Upper lobe of left lung (tissue), 6 donors: Measurements from ENCODE around the gene DPH7. TPM values are rescaled to one million over a fixed set of nuclear protein-coding genes. Genes with fewer than 3 reads are reported as not detected.
A peak's percentile ranks its signal among the peaks of the same experiment; 100 is the strongest.

ENCODE experiments used
- ATAC-seq, 2 donors: fragments of 200-7000 bp; cut with Tn5 transposase; one replicate each; pipeline ENCODE4 v1.9.1; 2022; ENCODE audit warnings: mild to moderate bottlenecking in 2 of 2, moderate library complexity in 2 of 2; ENCODE audit not compliant: low FRiP score in 2 of 2
- DNase-seq, 2 donors: peaks; one replicate each; pipeline ENCODE4 v3.0.0-alpha.2; 2019 to 2020
- H3K27ac ChIP-seq, 4 donors: fragments of 200-600 bp; sonication (generic); one replicate each; pipeline ENCODE4 v1.5.1; 2016 to 2019
- H3K27me3 ChIP-seq, 4 donors: fragments of 200-600 bp; sonication (generic); one replicate each; pipeline ENCODE4 v1.5.1; 2017 to 2019
- H3K36me3 ChIP-seq, 4 donors: fragments of 200-600 bp; sonication (generic); one replicate each; pipeline ENCODE4 v1.5.1; 2016 to 2019
- H3K4me1 ChIP-seq, 4 donors: fragments of 200-600 bp; sonication (generic); one replicate each; pipeline ENCODE4 v1.5.1; 2018 to 2019
- H3K4me3 ChIP-seq, 4 donors: fragments of 200-600 bp; sonication (generic); one replicate each; pipeline ENCODE4 v1.5.1; 2017 to 2019; ENCODE audit warnings: mild to moderate bottlenecking in 2 of 4, moderate library complexity in 1 of 4
- H3K9me3 ChIP-seq, 4 donors: fragments of 200-600 bp; sonication (generic); one replicate each; pipeline ENCODE4 v1.5.1; 2018 to 2019
- CTCF ChIP-seq, 6 experiments: fragments of 450-650 bp in 4 of 6; fragments of 200-600 bp in 2 of 6; sonication (generic) in 2 of 6; IDR thresholded peaks; one replicate each; pipeline ENCODE4 v1.5.1; 2016 to 2019; ENCODE audit warnings: antibody characterized with exemption in 6 of 6
- EP300 ChIP-seq, 4 donors: sonication (generic); formaldehyde crosslinking; IDR thresholded peaks; one replicate each; pipeline ENCODE4 v1.5.1; 2017; ENCODE audit warnings: antibody characterized with exemption in 4 of 4, control low read depth in 2 of 4
- POLR2A ChIP-seq, 4 donors: fragments of 450-650 bp; IDR thresholded peaks; one replicate each; pipeline ENCODE4 v1.5.1; 2016 to 2017; ENCODE audit warnings: antibody characterized with exemption in 4 of 4, mild to moderate bottlenecking in 2 of 4
- POLR2AphosphoS5 ChIP-seq, 2 donors: sonication (generic); formaldehyde crosslinking; IDR thresholded peaks; one replicate each; pipeline ENCODE4 v1.5.1; 2017; ENCODE audit warnings: antibody characterized with exemption in 2 of 2
- WGBS, 2 donors: methylation state at CpG; one replicate each; pipeline ENCODE4 v1.1.5; 2017 to 2018; 5-methylcytosine and 5-hydroxymethylcytosine counted together
- total RNA-seq, 6 donors: library from RNA; depleted of rRNA in 4 of 6; stranded (reverse); fragments of >200 nt in 4 of 6; gene quantifications; one replicate each; pipeline versions ENCODE4 v1.1.0 to v1.2.1, GENCODE V29; 2016 to 2021
- donor health status: DM: no; HTN: no; CAD: no; lungs with moderate emphysema.
- donor health status: DM: no; HTN: yes; CAD: no; lungs with severe emphysema.

The DPH7 gene
- total RNA-seq, 6 donors from 2014 or later = 25.5 to 115 (median 42.4) TPM

- no peak for TF ChIP-seq POLR2AphosphoS5 (IDR thresholded peaks at IDR 0.05)
- TF ChIP-seq CTCF (IDR thresholded peaks at IDR 0.05) = no peak
- TF ChIP-seq EP300 (IDR thresholded peaks at IDR 0.05) = no peak
- no peak for TF ChIP-seq POLR2A (IDR thresholded peaks at IDR 0.05)
These were observed 9.6 kb upstream of the DPH7 start for GRCh38 chr9:137588311-137588710.

GRCh38 chr9:137586854-137587253 is 8.1 kb upstream of the DPH7 start:
- Histone ChIP-seq H3K4me1 (peaks cover 13 to 29% (median 18%) of the 10 kb centered on the region in 4 donors), H3K4me3 (no peak overlapping the region), H3K36me3 (peaks cover 6 to 56% (median 34%) of the 10 kb centered on the region in 4 donors), H3K9me3 (no peaks in the 10 kb centered on the region), H3K27ac (no peak overlapping the region), H3K27me3 (no peaks in the 10 kb centered on the region)
- TF ChIP-seq POLR2A (IDR thresholded peaks at IDR 0.05) (no peak), POLR2AphosphoS5 (IDR thresholded peaks at IDR 0.05) (no peak), EP300 (IDR thresholded peaks at IDR 0.05) (no peak), CTCF (IDR thresholded peaks at IDR 0.05) (no peak)
- ATAC-seq = no peak
- WGBS, 2 donors = 95 to 96% methylated on average over 14 of the region's 14 CpGs
- DNase-seq = peak in 1 of 2 donors; percentile 75

More at GRCh38 chr9:137588311-137588710, 9.6 kb upstream of the DPH7 start:
- Histone ChIP-seq H3K9me3 (no peaks in the 10 kb centered on the region), H3K4me1 (peaks cover 13 to 41% (median 23%) of the 10 kb centered on the region in 4 donors), H3K4me3 (no peak overlapping the region), H3K36me3 (peaks cover 6 to 42% (median 26%) of the 10 kb centered on the region in 4 donors), H3K27ac (no peak overlapping the region), H3K27me3 (no peaks in the 10 kb centered on the region)
- DNase-seq (no peak), ATAC-seq (no peak)
- WGBS, 2 donors = 95 to 98% methylated on average over 5 to 8 of the region's 13 CpGs

GRCh38 chr9:137583957-137584356 is 5.2 kb upstream of the DPH7 start:
- Histone ChIP-seq H3K27ac (no peak overlapping the region), H3K9me3 (no peaks in the 10 kb centered on the region), H3K4me1 (peaks cover 5 to 18% (median 8%) of the 10 kb centered on the region in 4 donors), H3K27me3 (no peaks in the 10 kb centered on the region), H3K36me3 (peaks cover 6 to 59% (median 40%) of the 10 kb centered on the region in 4 donors), H3K4me3 (no peak overlapping the region)
- WGBS, 2 donors = 91 to 94% methylated on average over 3 to 8 of the region's 8 CpGs
- no peak for ATAC-seq
- no peak for DNase-seq
- TF ChIP-seq EP300 (IDR thresholded peaks at IDR 0.05) (no peak), CTCF (IDR thresholded peaks at IDR 0.05) (no peak), POLR2A (IDR thresholded peaks at IDR 0.05) (no peak), POLR2AphosphoS5 (IDR thresholded peaks at IDR 0.05) (no peak)

- Histone ChIP-seq H3K27ac (no peak overlapping the region), H3K4me1 (peaks cover 4 to 13% (median 7%) of the 10 kb centered on the region in 4 donors), H3K36me3 (peaks cover 6 to 58% (median 39%) of the 10 kb centered on the region in 4 donors), H3K9me3 (no peaks in the 10 kb centered on the region), H3K4me3 (no peak overlapping the region), H3K27me3 (no peaks in the 10 kb centered on the region)
- 86 to 89% methylated on average over 12 to 14 of the region's 14 CpGs for WGBS, 2 donors
- ATAC-seq (no peak), DNase-seq (no peak)
- no peak for TF ChIP-seq EP300 (IDR thresholded peaks at IDR 0.05)
- no peak for TF ChIP-seq POLR2AphosphoS5 (IDR thresholded peaks at IDR 0.05)
- no peak for TF ChIP-seq POLR2A (IDR thresholded peaks at IDR 0.05)
- TF ChIP-seq CTCF (IDR thresholded peaks at IDR 0.05) = no peak
These were observed 4.6 kb upstream of the DPH7 start for GRCh38 chr9:137583347-137583746.

GRCh38 chr9:137582286-137582860 is 3.6 kb upstream of the DPH7 start:
- WGBS, 2 donors = 74 to 83% methylated on average over 11 to 20 of the region's 20 CpGs
- Histone ChIP-seq H3K4me1 (peaks cover 12 to 19% (median 16%) of the 10 kb centered on the region in 4 donors), H3K9me3 (no peaks in the 10 kb centered on the region), H3K36me3 (peaks cover 6 to 48% (median 33%) of the 10 kb centered on the region in 4 donors), H3K27me3 (no peaks in the 10 kb centered on the region), H3K27ac (no peak overlapping the region), H3K4me3 (no peak overlapping the region)
- ATAC-seq (no peak), DNase-seq (peak in 1 of 2 donors; percentile 52)
- peak in 2 of 6 experiments; percentile 33 to 39 for TF ChIP-seq CTCF (IDR thresholded peaks at IDR 0.05)
- no peak for TF ChIP-seq POLR2A (IDR thresholded peaks at IDR 0.05)
